ENCODE measurements around the gene ZNF384.
A peak's percentile ranks its signal among the peaks of the same experiment; 100 is the strongest.
"Not testable (repeated sequence)": the region's sequence is repeated elsewhere in the genome, so short reads cannot be mapped to it uniquely, and the experiment has no call there.

The ZNF384 gene

DNA sequence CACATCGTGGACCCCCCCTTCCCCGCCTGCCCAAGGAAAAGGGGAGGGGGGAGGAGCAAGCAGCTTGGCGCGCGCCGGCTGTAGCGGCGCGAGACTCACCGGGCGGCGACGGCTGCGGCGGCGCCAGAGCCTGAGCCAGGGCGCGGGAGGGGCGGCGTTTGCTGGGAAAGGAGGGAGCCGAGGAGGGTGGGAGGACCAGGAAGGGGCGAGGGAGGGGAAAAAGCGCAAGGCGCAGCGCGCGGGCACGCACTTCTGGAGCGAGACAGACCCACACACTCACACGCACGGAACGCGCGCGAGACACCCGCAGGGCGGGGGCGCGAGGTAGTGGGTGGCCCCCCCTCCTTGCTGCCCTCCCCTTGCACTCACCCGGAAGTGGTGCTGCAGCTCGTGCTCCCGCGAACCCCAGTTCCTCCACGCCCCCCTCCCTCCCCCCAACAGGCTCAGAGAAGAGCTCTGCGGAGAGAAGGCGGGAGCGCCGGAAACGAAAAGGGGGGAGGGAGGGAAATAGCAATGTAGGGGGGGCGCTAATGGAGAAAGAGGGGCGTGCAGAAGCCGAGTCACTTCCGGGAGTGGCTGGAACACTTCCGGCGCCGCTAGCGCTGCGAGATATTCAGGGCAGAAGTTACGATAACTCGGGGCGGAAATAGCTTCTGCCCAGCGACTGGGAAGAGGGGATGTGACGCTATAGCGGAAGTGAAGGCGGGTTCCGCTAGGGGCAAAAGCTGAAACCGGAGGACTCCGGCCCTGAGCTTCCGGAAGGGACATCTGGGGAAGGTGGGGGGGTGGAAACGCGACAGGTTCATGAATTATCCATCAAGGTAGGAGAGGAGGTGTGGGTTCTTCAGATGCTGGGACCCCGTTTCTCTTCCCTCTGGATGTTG lies at the start of gene ZNF384:
ZNF384 (minus strand) TSS at position 377 of the 884 bp plus-strand sequence. CDS start 9,855 bp downstream, outside the sequence.
- peak; percentile 100 for DNase-seq (ENCODE audit: low spot score)

DNA sequence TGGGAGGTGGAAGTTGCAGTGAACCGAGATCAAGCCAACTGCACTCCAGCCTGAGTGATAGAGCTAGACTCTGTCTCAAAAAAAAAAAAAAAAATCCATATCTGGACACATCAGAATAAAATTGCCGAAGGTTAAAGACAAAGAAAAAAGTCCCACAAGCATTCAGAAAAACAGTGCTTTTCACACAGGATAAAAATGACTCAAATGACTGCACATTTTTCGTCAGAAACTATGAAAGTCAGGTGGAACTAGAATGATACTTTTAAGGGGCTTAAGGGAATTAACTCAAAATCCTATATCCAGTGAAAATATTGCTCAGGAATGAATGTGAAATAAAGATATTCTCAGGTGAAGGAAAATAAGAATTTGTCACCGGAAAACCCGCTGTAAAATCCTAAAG lies 47.6 kb upstream of the ZNF384 start:
- DNase-seq (ENCODE audit: low spot score), result no peak

DNA sequence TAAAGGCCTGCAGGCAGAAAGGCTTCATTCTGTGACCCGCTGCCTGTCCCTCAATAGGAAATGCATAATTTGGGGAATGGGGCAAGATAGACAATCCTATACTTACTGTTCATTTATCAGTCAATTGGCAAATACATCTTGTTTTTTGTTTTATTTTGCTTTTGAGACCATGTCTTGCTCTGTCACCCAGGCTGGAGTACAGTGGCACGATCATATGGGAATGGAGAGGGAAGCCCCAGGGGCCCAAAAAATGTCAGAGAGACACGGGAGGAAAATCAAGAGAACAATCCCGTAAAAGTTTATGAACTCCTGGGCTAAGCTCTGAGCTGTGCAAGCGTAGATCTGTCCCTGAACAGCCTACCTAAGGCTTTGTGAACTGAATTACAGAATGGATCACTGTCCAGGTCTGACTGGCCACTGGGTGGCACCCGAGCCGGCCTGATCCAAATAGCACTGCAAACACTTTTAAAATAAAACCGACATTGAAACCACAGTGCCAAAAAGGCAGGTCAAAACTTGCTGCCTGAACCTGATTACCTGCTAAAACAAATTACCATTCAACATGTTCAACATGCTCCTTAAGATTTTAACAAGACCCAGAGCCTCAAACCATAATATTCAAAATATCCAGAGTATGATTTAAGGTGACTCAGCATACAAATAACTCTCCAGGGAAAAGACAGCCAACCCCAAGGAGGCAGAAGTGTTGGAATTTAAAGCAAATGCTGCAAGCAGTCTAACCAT lies 46.4 kb upstream of the ZNF384 start:
- peak; percentile 60 for DNase-seq (ENCODE audit: low spot score)

DNA sequence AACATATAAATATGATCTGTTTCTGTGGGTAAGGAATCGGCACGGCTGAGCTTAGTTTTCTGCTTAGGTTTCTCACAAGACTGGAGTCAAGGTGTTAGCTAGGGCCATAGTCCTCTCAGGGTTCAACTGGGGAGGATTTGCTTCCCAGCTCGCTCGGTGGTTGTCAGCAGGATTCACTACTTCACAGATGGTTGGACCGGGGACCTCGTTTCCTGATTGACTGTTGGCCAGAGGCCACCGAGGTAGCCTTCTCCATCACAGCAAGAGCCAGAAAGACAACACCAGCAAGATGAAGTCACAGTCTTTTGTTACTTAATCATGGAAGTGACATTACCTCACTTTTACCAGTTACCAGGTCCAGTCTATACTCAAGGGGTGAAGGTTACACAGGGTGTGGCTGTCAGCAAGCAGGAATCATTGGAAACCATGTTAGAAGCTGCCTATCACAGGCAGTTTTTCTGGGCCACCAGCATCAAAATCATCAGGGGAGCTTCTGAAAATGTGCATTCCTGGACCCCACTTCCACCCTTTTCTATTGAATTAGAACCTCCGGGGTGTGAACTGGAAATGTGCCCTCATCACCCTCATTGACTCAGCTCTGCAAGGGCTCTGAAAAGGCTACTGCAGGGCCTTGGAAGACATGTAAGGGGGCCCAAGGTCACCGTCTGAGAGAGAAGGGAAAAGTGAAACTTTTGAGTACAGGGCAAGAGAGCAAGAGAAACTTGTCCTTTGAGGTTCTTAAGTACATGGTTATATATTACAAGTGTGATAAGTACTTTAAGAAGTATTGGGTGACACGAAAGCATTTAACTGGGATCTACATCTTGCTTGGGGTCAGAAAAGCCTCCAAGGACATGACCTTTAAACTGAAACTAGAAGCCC lies 45.6 kb upstream of the ZNF384 start:
- no peak for DNase-seq (ENCODE audit: low spot score)

DNA sequence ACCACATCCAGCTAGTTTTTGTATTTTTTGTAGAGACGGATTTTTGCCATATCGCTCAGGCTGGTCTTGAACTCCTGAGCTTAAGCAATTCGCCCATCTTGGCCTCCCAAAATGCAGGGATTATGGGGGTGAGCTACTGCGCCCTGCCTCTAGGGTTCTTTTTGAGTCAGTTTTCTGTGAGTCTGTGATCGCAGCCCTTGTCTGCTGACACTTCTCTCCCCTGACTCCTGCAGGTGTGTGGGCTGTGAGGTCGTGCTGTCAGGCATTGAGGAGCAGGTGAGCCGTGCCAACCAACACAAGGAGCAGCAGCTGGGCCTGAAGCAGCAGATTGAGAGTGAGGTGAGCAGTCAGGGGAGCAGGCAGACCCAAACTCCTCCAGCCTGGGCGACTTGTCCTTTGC lies 41.0 kb upstream of the ZNF384 start:
- no peak for DNase-seq (ENCODE audit: low spot score)

DNA sequence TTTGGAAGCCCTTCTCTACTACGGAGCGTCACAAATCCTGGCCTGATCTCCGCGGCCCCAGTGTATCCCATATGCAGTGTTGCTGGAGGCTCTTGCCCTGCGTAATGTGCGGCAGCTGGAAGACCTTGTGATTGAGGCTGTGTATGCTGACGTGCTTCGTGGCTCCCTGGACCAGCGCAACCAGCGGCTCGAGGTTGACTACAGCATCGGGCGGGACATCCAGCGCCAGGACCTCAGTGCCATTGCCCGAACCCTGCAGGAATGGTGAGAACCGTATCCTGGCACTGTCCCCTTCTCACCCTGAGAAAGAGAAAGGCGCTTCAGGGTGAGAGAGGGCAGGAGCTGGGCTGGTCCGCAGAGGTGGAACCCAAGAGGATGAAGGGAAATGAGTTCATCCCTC lies 40.0 kb upstream of the ZNF384 start:
- no peak for DNase-seq (ENCODE audit: low spot score)

DNA sequence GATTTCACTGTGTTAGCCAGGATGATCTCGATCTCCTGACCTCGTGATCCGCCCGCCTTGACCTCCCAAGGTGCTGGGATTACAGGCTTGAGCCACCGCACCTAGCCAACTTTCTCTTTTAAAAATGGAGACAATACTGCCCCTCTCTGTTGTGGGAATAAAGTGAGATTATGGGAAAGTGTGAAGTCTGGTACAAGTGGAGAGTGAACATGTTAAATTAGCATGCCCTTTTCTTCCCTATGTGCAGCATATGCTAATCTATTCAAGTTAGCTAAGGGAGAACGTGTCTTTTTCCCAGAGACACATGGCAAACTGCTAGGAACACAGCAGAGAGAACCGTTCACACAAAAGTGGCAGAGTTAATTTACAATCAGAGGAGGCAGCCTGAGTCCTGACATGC lies 36.2 kb upstream of the ZNF384 start:
- DNase-seq (ENCODE audit: low spot score), result no peak

DNA sequence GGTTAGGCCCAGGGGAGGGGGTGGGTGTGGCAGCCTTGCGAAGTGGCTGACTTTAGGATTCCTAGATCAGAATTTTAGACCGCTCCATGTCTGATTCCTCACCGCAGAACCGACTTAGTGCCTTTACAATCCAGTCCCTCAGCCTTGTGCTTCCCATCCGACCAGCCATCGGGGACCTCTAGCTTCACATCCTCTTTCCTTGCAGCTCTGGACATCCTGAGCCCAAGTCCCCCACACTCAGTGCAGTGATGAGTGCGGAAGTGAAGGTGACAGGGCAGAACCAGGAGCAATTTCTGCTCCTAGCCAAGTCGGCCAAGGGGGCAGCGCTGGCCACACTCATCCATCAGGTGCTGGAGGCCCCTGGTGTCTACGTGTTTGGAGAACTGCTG lies 35.2 kb upstream of the ZNF384 start:
- DNase-seq (ENCODE audit: low spot score), result peak; percentile 21

DNA sequence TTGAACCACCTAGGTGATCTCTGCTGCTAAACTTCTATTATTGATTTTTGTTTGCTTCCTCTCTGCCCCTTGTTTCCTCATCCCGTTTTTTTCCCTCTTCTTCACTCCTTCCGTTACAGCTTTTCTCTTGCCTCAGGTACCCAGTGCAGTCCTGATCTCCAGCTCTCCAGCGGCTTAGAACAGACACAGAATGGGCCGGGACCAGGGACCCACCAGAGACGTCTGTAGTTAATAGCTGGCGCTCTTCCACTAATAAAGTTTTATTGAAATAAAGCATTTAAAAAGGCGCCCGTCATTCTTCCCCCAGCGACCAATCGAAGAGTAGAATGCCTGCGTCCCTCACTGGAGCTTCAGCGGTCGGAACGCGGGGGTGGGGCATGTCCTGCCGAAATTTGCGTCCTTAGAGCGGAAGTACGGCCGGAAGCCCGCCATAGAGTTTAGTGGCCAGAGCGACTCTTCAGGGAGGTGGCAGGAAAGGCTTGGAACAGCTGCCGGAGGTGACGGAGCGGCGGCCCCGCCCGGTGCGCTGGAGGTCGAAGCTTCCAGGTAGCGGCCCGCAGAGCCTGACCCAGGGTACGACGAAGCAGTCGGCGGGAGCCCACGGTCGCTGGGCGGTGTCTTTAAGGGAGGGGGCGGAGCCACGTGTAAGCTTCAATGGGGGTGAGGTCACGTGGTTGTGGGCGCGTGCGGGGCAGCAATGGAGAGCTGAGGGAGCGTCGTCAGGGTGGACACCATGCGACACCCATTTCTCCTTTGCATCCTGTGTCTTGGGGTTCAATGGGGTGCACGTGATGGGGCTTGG lies 34.6 kb upstream of the ZNF384 start, which contains the start of gene COPS7A:
COPS7A (plus strand) TSS at position 440 of the 802 bp plus-strand sequence. CDS start 611 bp downstream, outside the sequence.
- peak; percentile 100 for DNase-seq (ENCODE audit: low spot score)

DNA sequence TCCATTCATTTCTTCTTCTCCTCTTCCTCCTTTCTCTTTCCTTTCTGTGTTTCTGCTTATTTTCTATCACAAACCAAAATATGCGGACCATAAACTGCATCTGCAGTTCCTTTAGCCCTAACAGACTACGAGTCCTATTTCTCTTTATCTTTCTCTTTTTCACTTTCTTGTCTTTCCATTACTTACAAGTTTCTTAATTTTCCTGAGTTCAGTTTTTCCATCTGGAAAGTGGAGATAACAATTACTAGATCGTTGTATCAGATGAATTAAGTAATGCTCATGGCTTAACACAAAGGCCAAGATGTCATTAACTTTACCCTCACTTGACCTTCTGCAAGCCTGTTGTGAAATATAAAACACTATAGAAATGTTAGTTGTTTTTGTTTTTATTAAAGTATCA lies 33.7 kb upstream of the ZNF384 start:
- DNase-seq (ENCODE audit: low spot score), result no peak

DNA sequence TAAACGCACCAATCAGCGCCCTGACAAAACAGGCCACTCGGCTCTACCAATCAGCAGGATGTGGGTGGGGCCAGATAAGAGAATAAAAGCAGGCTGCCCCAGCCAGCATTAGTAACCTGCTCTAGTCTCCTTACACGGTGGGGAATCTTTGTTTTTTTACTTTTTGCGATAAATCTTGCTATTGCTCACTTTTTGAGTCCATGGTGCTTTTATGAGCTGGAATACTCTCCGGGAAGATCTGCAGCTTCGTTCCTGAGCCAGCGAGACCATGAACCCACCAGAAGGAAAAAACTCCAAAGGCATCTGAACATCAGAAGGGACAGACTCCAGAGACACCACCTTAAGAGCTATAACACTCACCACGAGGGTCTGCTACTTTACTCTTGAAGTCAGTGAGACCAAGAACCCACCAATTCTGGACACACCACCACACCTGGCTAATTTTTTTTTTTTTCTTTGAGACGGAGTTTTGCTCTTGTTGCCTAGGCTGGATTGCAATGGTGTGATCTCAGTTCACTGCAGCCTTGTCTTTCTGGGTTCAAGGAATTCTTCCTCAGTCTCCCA lies 27.8 kb upstream of the ZNF384 start:
- no peak for DNase-seq (ENCODE audit: low spot score)

DNA sequence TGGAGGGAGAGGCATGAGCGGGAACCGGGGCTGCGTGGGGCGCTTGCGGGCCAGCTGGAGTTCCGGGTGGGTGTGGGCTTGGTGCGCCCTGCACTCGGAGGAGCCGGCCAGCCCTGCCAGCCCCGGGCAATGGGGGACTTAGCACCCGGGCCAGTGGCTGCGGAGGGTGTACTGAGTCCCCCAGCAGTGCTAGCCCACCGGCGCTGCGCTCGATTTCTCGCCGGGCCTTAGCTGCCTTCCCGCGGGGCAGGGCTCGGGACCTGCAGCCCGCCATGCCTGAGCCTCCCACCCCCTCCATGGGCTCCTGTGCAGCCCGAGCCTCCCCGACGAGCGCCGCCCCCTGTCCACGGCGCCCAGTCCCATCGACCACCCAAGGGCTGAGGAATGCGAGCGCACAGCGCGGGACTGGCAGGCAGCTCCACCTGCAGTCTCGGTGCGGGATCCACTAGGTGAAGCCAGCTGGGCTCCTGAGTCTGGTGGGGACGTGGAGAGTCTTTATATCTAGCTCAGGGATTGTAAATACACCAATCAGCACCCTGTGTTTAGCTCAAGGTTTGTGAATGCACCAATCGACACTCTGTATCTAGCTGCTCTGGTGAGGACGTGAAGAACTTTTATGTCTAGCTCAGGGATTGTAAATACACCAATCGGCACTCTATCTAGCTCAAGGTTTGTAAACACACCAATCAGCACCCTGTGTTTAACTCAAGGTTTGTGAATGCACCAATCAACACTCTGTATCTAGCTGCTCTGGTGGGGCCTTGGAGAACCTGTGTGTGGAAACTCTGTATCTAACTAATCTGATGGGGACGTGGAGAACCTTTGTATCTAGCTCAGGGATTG lies 27.1 kb upstream of the ZNF384 start:
- DNase-seq (ENCODE audit: low spot score), result not testable (repeated sequence)

DNA sequence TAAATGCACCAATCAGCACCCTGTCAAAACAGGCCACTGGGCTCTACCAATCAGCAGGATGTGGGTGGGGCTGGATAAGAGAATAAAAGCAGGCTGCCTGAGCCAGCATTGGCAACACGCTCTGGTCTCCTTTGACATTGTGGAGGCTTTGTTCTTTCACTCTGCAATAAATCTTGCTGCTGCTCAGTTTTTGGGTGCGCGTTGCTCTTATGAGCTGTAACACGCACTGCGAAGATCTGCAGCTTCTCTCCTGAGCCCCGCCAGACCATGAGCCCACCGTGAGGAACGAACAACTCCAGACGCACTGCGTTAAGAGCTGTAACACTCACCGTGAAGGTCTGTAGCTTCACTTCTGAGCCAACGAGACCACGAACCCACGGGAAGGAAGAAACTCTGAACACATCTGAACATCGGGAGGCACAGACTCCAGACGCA lies 19.8 kb upstream of the ZNF384 start:
- no peak for DNase-seq (ENCODE audit: low spot score)

DNA sequence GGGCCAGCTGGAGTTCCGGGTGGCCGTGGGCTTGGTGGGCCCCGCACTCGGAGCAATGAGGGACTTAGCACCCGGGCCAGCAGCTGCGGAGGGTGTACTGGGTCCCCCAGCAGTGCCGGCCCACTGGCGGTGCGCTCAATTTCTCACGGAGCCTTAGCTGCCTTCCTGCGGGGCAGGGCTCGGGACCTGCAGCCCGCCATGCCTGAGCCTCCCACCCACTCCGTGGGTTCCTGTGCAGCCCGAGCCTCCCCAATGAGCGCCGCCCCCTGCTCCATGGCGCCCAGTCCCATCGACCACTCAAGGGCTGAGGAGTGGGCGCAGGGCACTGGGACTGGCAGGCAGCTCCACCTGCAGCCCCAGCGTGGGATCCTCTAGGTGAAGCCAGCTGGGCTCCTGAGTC lies 19.2 kb upstream of the ZNF384 start:
- DNase-seq (ENCODE audit: low spot score), result not testable (repeated sequence)

DNA sequence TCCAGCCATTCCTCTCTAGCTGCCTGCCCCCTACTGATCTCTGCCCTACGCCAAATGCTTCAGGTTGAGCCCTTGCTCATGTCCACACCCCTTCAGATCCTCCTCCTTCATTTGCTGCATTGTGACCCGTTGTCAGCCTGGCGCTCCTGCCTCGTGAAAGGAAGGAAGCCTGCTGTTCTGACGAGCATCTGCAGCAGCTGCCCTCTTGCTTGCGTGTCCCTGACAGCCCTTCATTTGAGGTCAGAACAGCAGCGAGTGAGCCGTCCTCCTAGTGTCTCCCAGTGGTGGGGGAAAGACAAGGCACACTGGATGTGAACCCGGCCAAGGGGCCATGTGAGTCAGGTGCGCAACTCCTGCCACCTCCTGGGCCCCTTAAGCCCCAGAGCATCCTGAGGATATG lies 14.5 kb upstream of the ZNF384 start:
- DNase-seq (ENCODE audit: low spot score), result no peak

DNA sequence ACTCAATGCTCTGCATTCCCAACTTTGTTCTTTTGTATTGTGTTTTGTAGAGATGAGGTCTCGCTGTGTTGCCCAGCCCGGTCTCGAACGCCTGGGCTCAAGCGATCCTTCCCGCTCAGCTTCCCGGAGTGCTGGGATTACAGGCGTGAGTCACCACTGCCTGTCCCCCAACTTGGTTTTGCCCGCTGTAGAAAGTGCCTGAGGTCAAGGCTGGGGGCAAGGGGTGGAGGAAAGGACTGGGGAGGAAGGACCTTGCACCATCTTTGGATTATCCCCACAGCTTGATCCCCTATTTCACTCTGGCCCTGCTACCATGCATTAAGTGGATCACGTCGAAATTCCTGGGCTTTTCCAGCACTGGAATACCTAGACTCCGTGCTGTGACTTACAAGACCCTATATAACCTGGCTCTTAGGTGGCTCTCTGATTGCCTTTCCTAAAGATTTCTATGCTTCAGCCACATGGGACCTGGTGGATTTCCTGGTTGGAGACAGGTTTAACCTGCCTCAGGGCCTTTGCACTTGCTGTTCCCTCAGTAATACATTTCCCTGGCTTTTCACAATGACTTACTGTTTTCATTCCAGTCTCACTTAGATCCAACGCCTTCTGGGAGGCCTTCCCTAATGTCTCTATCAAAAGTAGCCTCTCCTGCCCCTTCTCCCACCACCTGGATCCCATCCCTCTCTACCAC lies 12.0 kb upstream of the ZNF384 start:
- no peak for DNase-seq (ENCODE audit: low spot score)

DNA sequence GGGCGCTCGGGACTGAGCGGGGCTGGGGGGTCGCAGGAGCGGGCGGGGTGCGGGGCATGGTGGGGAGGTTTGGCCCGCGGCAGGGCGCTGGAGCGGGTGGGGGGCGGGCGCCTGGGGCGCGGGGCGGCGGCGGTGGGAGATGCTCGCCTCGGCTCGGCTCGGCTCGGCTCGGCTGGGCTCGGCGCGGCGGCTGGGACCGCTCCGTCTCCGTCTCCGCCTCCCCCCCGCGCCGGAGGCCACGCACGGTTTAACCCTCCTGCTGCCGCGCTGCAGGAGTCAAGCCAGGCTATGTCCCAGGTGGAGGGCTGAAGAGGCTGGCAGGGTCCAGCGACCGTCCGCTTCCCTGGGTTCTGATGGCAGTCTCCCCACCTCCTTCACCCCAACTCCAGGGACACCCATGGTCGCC lies 11.5 kb upstream of the ZNF384 start, which contains the start of gene PIANP:
PIANP (minus strand) TSS at position 170 of the 406 bp plus-strand sequence. CDS start 2,754 bp downstream, outside the sequence.
- DNase-seq (ENCODE audit: low spot score), result no peak

DNA sequence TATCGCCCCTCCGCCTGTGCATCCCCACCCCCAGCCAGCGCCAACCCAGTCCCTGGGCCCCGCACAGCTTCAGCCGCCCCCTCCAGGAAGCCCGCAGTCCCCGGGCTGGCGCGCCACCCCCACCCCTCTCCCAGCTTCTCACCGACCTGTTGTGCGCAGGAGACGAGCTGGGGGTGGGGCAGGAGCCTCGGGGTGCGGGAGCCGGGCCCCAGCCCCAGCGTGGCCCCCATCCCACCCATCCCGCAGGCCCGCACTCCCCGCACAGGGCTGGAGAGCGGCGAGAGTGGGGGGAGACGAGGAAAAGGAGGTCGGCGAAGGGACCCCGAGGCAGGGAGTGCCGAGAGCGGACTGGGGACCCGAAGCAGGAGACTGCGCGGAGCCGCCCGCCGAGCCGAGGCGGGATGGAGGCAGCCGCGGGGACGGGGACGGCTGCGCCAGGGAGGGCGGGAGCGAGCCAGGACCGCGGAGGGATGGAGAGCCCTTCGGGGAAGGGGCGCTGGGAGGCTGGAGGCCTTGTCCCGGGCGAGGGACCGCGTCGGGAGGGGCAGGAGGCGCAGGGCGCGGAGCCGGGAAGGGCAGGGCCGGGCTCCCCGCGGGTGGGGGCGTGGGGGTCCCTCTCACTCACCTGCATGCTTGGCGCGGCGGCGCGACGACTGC lies 10.9 kb upstream of the ZNF384 start:
- DNase-seq (ENCODE audit: low spot score), result no peak

Data from LoVo (cell line).